HG03139 (cell line): Measurements from ENCODE around the gene GLRX5.

ENCODE experiments used
- ATAC-seq: cut with Tn5 transposase; IDR thresholded peaks from one replicate; pipeline ENCODE4 v1.9.1; 2021; ENCODE audit not compliant: unreplicated experiment

GLRX5 gene

GRCh38 chr14:95534299-95535225, at the start of gene GLRX5:
Gene GLRX5 (plus strand): TSS chr14:95535050. CDS start chr14:95535090, 40 bp downstream.
- peak; percentile 88 for ATAC-seq

- no peak for ATAC-seq
These were observed 49.5 kb upstream of the GLRX5 start for GRCh38 chr14:95485222-95485819.

GRCh38 chr14:95486875-95487668, 47.8 kb upstream of the GLRX5 start:
- ATAC-seq, result no peak

- ATAC-seq, result no peak
These were observed 47.2 kb upstream of the GLRX5 start for GRCh38 chr14:95487669-95488084.

GRCh38 chr14:95488376-95489213, 46.3 kb upstream of the GLRX5 start:
- ATAC-seq, result no peak

- no peak for ATAC-seq
These were observed 45.4 kb upstream of the GLRX5 start for GRCh38 chr14:95489214-95490137.

GRCh38 chr14:95490138-95490509, 44.7 kb upstream of the GLRX5 start:
- ATAC-seq, result no peak

DNA sequence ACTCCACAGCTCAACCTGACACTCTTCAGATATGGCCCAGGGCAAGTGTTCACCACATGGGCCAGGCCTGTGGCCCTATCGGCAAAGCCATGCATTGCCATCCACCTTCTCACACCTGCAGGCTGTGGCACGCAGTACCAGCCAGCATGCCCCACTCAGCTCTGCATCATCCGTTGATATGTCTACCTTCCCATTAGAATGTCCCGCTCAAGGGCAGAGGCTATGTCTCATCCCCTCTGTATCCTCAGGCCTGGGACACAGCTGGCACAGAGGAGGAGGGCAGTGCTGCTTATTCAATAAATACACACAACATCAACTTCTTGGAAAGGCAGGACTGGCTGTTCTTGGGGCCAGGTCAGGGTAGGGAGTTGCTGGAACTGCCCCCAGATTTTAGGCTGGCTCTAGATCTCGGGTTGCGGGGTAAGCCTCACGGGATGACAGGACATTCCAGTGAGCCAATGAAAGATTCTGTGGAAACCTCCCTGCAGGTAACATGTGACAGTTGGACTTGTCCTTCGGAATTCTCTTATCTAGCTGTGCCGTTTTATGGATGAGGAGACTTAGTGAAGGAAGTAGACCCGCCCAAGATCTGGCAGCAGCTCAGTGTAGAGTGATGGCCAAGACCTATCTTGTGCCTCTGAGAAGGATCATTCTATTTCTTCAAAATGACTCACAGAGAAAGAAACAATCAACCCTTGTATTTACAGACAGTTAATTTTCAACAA, 44.0 kb upstream of the GLRX5 start:
- ATAC-seq, result no peak

DNA sequence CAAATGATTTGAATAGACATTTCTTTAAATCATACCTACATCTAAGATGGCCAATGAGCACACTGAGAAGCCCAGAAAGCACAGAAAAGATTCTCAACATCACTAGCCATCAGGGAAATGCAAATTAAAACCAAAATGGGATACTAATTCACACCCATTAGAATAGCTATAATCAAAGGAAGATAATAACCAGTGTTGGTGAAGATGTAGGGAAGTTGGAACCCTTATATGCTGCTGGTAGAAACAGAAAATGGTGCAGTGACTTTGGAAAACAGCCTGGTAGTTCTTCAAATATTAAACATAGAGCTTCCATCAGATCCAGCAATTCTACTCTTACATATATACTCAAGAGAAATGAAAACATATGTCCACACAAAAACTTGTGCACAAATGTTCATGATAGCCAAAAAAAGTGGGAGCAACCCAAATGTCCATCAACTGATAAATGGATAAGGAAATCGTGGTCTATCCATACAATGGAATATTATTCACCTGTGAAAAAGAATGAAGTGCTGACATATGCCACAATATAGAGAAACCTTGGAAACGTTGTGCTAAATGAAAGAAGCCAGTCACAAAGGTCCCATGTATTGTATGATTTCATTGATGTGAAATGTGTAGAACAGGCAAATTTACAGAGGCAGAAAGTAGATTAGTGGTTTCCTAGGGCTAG, 42.8 kb upstream of the GLRX5 start:
- ATAC-seq, result no peak

- ATAC-seq, result no peak
These were observed 41.3 kb upstream of the GLRX5 start for GRCh38 chr14:95493503-95493902.

GRCh38 chr14:95493976-95494375, 40.9 kb upstream of the GLRX5 start:
- no peak for ATAC-seq

GRCh38 chr14:95494456-95494855, 40.4 kb upstream of the GLRX5 start:
- ATAC-seq, result no peak

GRCh38 chr14:95495076-95495475, 39.8 kb upstream of the GLRX5 start:
- ATAC-seq, result no peak

- peak; percentile 89 for ATAC-seq
These were observed 39.3 kb upstream of the GLRX5 start for GRCh38 chr14:95495538-95496025.

DNA sequence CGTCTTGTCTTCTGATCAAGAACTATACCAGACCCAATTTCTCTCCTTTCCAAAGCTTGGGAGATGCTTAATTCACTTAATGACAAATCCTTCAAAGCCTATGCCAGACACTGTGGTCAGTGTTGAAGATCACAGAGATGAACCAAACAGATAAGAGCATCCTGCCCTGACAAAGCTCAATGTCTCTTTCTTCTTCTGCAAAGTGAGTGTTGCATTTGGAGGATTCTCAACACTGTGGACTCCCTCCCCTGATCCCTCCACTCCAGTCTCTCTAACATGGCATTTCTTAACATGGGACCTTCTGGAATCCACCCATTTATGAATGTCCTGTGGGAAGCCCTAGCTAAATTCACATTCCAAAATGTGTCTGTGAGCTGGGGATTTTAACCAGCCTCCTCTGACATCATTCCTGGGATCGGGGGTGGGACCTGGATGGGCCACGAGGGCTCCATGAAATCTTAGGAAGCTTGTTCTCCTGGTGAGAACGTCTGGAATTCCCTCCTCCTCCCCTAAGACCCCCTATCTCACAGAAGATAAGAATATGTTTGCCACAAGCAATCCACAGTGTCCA, 38.7 kb upstream of the GLRX5 start:
- ATAC-seq, result no peak

DNA sequence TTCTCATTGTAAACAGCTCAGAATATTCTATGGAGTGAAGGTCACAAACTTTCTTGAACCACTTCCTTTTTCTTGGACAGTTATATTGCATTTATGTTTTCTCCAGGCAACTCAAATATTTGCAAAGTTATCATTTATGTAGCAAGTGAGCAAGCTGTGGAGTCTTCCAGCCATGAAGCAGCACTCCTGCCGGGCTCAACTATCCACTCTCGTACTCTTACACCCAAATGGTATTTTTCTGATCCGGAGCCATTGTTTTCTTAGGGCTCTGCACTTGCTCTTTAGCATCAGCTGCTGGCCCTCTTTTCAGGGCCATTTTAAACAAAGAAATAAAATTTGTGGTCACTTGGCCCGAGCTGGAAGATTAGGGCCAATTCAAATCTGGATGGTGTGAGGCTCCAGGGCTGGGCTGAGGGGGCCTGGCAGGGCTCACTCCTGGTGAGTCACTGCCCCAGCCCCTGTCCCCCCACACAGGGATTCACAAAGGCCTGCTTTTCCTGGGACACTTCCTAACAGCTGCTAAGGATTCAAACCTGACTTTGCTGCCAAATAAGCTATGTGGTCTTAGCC, 38.1 kb upstream of the GLRX5 start:
- ATAC-seq, result no peak

- ATAC-seq, result no peak
These were observed 37.3 kb upstream of the GLRX5 start for GRCh38 chr14:95497561-95498011.
